Measurements from ENCODE around the gene SLC16A10. TPM values are rescaled to one million over a fixed set of nuclear protein-coding genes. Genes with fewer than 3 reads are reported as not detected.
"Not testable (repeated sequence)": the region's sequence is repeated elsewhere in the genome, so short reads cannot be mapped to it uniquely, and the experiment has no call there.

SLC16A10 gene
- total RNA-seq, 5 donors from 2014 or later (not counting 1 experiment from before 2014, with no cell fraction given), result 10.2 to 16.5 (median 14.3) TPM

DNA sequence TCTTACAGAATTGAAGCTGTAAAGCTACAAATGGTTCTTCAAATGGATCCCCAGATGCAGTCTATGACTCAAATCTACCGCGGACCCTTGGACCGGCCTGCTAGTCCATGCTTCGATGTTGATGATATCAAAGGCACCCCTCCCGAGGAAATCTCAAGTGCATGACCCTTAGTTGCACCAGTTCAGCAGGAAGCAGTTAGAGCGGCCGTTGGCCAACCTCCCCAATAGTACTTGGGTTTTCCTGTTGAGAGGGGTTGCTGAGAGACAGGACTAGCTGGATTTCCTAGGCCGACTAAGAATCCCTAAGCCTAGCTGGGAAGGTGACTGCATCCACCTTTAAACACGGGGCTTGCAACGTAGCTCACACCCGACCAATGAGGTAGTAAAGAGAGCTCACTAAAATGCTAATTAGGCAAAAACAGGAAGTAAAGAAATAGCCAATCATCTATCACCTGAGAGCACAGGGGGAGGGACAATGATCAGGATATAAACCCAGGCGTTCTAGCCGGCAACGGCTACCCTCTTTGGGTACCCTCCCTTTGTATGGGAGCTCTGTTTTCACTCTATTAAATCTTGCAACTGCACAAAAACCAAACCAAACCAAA lies 50.3 kb downstream of the SLC16A10 start:
- H3K9me3 ChIP-seq; H3K27me3 Mint-ChIP-seq; CTCF ChIA-PET; H3K36me3 ChIP-seq (ENCODE audit: control insufficient read depth in 2 of 2, extremely low read depth in 1 of 2, insufficient read depth in 1 of 2, low read length in 1 of 2); H3K9me3 Mint-ChIP-seq; H3K27ac ChIP-seq (ENCODE audit: low read length); H3K4me1 ChIP-seq (ENCODE audit: control insufficient read depth in 1 of 2, extremely low read depth in 1 of 2, insufficient read depth in 2 of 2, low read length in 2 of 2); H3K27ac Mint-ChIP-seq; DNase-seq; H3K27me3 ChIP-seq (replicated peaks in 1 of 2; ENCODE audit: control insufficient read depth in 2 of 2, extremely low read depth in 1 of 2, insufficient read depth in 2 of 2, low read length in 1 of 2); H3K4me3 Mint-ChIP-seq; ATAC-seq (replicated peaks in 1 of 4); H3K4me3 ChIP-seq (ENCODE audit: control insufficient read depth in 1 of 2, extremely low read depth in 1 of 2, low read length in 1 of 2); H3K4me1 Mint-ChIP-seq: not testable (repeated sequence)
- peaks cover 14% of the 10 kb centered on the region for H3K36me3 Mint-ChIP-seq
- WGBS (ENCODE audit: insufficient coverage), result 92% methylated on average over 4 of the region's 14 CpGs
- POLR2A ChIA-PET, result interaction anchor here in 1 of 2 donors (0.6 kb wide), 1 partner anchor 30 kb away, joined by 3 read pairs; no protein-coding TSS in a partner anchor

DNA sequence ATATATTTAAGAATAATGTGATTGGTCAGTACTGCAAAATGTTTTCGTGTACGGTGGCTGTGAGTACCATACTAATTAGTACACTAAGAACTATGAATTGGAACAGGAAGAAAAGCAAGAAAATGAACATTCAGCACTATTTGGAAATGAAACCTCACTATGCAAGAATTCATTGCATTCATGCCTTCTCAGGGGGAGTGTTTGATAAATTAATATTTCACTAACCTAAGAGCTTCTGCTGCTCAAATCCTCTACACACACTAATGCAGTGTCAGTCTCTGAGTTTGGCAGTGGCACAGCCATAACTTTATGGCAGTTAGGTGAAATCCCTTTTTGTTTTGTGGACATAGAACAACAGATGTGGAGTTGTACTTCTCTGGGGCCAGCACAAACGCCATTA lies 60.1 kb downstream of the SLC16A10 start:
- DNase-seq, result no peak
- Mint-ChIP-seq H3K4me1 (peaks cover 0 to 21% (median under 1%) of the 10 kb centered on the region in 3 donors), H3K36me3 (peaks cover 4% of the 10 kb centered on the region), H3K4me3 (no peak overlapping the region), H3K27me3 (no peaks in the 10 kb centered on the region), H3K27ac (no peak overlapping the region), H3K9me3 (peaks cover 0 to 1% (median 0%) of the 10 kb centered on the region in 3 donors)
- Histone ChIP-seq H3K9me3 (no peaks in the 10 kb centered on the region), H3K36me3 (ENCODE audit: control insufficient read depth in 2 of 2, extremely low read depth in 1 of 2, insufficient read depth in 1 of 2, low read length in 1 of 2) (no peaks in the 10 kb centered on the region), H3K27me3 (replicated peaks in 1 of 2; ENCODE audit: control insufficient read depth in 2 of 2, extremely low read depth in 1 of 2, insufficient read depth in 2 of 2, low read length in 1 of 2) (no peaks in the 10 kb centered on the region), H3K4me1 (ENCODE audit: control insufficient read depth in 1 of 2, extremely low read depth in 1 of 2, insufficient read depth in 2 of 2, low read length in 2 of 2) (no peaks in the 10 kb centered on the region), H3K4me3 (ENCODE audit: control insufficient read depth in 1 of 2, extremely low read depth in 1 of 2, low read length in 1 of 2) (no peak overlapping the region), H3K27ac (ENCODE audit: low read length) (no peak overlapping the region)
- POLR2A ChIA-PET, result no interaction called here
- CTCF ChIA-PET, result no interaction called here
- no peak for ATAC-seq (replicated peaks in 1 of 4)
- no CpG with 5 or more reads among the region's 3 CpGs for WGBS (ENCODE audit: insufficient coverage)

GRCh38 chr6:111148110-111148509 lies 60.8 kb downstream of the SLC16A10 start:
- H3K4me3 Mint-ChIP-seq, result no peak overlapping the region
- H3K36me3 Mint-ChIP-seq, result peaks cover 4% of the 10 kb centered on the region
- ChIA-PET POLR2A (no interaction called here), CTCF (no interaction called here)
- Histone ChIP-seq H3K4me3 (ENCODE audit: control insufficient read depth in 1 of 2, extremely low read depth in 1 of 2, low read length in 1 of 2) (no peak overlapping the region), H3K36me3 (ENCODE audit: control insufficient read depth in 2 of 2, extremely low read depth in 1 of 2, insufficient read depth in 1 of 2, low read length in 1 of 2) (no peaks in the 10 kb centered on the region), H3K27ac (ENCODE audit: low read length) (no peak overlapping the region), H3K9me3 (no peaks in the 10 kb centered on the region), H3K27me3 (replicated peaks in 1 of 2; ENCODE audit: control insufficient read depth in 2 of 2, extremely low read depth in 1 of 2, insufficient read depth in 2 of 2, low read length in 1 of 2) (no peaks in the 10 kb centered on the region), H3K4me1 (ENCODE audit: control insufficient read depth in 1 of 2, extremely low read depth in 1 of 2, insufficient read depth in 2 of 2, low read length in 2 of 2) (peaks cover 0 to under 1% of the 10 kb centered on the region in 2 experiments)
- H3K27ac Mint-ChIP-seq, result no peak overlapping the region
- WGBS (ENCODE audit: insufficient coverage), result no CpG with 5 or more reads among the region's 1 CpG
- no peak for ATAC-seq (replicated peaks in 1 of 4)
- DNase-seq, result no peak
- H3K4me1 Mint-ChIP-seq, result peaks cover 0 to 28% (median 7%) of the 10 kb centered on the region in 3 donors
- H3K27me3 Mint-ChIP-seq, result no peaks in the 10 kb centered on the region
- H3K9me3 Mint-ChIP-seq, result peaks cover 0 to 5% (median 0%) of the 10 kb centered on the region in 3 donors

DNA sequence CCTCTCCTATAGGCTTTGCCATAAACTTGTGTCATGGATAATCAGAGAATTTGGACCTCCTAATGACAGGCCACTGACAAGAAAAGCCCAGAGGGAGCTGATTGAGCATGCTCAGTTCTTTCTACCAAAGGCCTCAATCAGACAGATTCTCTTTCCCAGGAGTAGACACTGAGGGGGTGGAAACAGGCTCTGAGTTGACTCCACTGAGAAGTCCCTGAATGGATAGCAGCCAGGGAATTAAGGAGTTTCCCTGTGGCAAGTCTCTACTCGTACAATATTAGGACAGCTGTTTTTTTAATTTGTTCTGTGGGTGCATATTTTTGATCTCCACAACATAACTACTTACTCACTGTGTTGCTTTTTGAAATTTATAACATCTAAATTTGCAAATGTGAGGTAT lies 63.3 kb downstream of the SLC16A10 start:
- whole genome bisulfite sequencing (ENCODE audit: insufficient coverage), result no CpG with 5 or more reads among the region's 1 CpG
- no peak overlapping the region for H3K27ac ChIP-seq (ENCODE audit: low read length)
- H3K4me1 Mint-ChIP-seq, result peaks cover 5 to 45% (median 21%) of the 10 kb centered on the region in 3 donors
- POLR2A ChIA-PET, result no interaction called here
- DNase-seq, result no peak
- H3K4me1 ChIP-seq (ENCODE audit: control insufficient read depth in 1 of 2, extremely low read depth in 1 of 2, insufficient read depth in 2 of 2, low read length in 2 of 2), result peaks cover 0 to 2% of the 10 kb centered on the region in 2 experiments
- CTCF ChIA-PET, result interaction anchor here in 1 of 2 donors (0.9 kb wide), 1 partner anchor 25 kb away, joined by 3 read pairs; no protein-coding TSS in a partner anchor
- H3K27me3 ChIP-seq (replicated peaks in 1 of 2; ENCODE audit: control insufficient read depth in 2 of 2, extremely low read depth in 1 of 2, insufficient read depth in 2 of 2, low read length in 1 of 2), result no peaks in the 10 kb centered on the region
- peaks cover 0 to 5% (median 0%) of the 10 kb centered on the region in 3 donors for H3K9me3 Mint-ChIP-seq
- no peaks in the 10 kb centered on the region for H3K36me3 ChIP-seq (ENCODE audit: control insufficient read depth in 2 of 2, extremely low read depth in 1 of 2, insufficient read depth in 1 of 2, low read length in 1 of 2)
- H3K9me3 ChIP-seq, result no peaks in the 10 kb centered on the region
- H3K4me3 ChIP-seq (ENCODE audit: control insufficient read depth in 1 of 2, extremely low read depth in 1 of 2, low read length in 1 of 2), result no peak overlapping the region
- peaks cover 4% of the 10 kb centered on the region for H3K36me3 Mint-ChIP-seq
- no peak overlapping the region for H3K27ac Mint-ChIP-seq
- ATAC-seq (replicated peaks in 1 of 4), result no peak
- no peaks in the 10 kb centered on the region for H3K27me3 Mint-ChIP-seq
- no peak overlapping the region for H3K4me3 Mint-ChIP-seq

GRCh38 chr6:111154981-111155380 lies 67.7 kb downstream of the SLC16A10 start:
- H3K4me3 Mint-ChIP-seq, result no peak overlapping the region
- Histone ChIP-seq H3K9me3 (peaks cover 2% of the 10 kb centered on the region), H3K4me3 (ENCODE audit: control insufficient read depth in 1 of 2, extremely low read depth in 1 of 2, low read length in 1 of 2) (no peak overlapping the region), H3K4me1 (ENCODE audit: control insufficient read depth in 1 of 2, extremely low read depth in 1 of 2, insufficient read depth in 2 of 2, low read length in 2 of 2) (peaks cover 5 to 8% of the 10 kb centered on the region in 2 experiments), H3K27ac (ENCODE audit: low read length) (no peak overlapping the region), H3K27me3 (replicated peaks in 1 of 2; ENCODE audit: control insufficient read depth in 2 of 2, extremely low read depth in 1 of 2, insufficient read depth in 2 of 2, low read length in 1 of 2) (no peaks in the 10 kb centered on the region), H3K36me3 (ENCODE audit: control insufficient read depth in 2 of 2, extremely low read depth in 1 of 2, insufficient read depth in 1 of 2, low read length in 1 of 2) (no peaks in the 10 kb centered on the region)
- DNase-seq, result no peak
- H3K36me3 Mint-ChIP-seq, result peaks cover 5% of the 10 kb centered on the region
- ATAC-seq (replicated peaks in 1 of 4), result no peak
- POLR2A ChIA-PET, result interaction anchor here in 1 of 2 donors (0.7 kb wide), 1 partner anchor 148 kb away, joined by 4 read pairs; no protein-coding TSS in a partner anchor
- H3K9me3 Mint-ChIP-seq, result peaks cover 0 to 10% (median 3%) of the 10 kb centered on the region in 3 donors
- CTCF ChIA-PET, result no interaction called here
- peaks cover 21 to 56% (median 39%) of the 10 kb centered on the region in 3 donors for H3K4me1 Mint-ChIP-seq
- WGBS (ENCODE audit: insufficient coverage), result 40% methylated on average over 1 of the region's 4 CpGs
- no peak overlapping the region for H3K27ac Mint-ChIP-seq
- no peaks in the 10 kb centered on the region for H3K27me3 Mint-ChIP-seq

DNA sequence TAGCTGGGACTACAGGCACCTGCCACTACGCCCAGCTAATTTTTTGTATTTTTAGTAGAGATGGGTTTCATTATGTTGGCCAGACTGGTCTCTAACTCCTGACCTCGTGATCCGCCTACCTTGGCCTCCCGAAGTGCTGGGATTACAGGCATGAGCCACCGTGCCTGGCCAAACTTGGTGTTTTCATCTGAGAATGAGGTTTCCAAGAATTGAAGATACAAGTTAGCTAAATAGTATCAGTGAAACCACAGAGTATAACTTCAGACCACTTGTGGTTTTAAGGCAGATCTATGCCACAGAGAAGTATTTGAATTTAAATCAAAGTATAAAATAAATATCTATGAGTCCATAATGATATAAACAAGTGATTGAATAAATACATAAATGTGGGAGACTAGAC lies 70.1 kb downstream of the SLC16A10 start:
- ATAC-seq (replicated peaks in 1 of 4) (no peak), DNase-seq (no peak)
- Histone ChIP-seq H3K27ac (ENCODE audit: low read length) (no peak overlapping the region), H3K4me1 (ENCODE audit: control insufficient read depth in 1 of 2, extremely low read depth in 1 of 2, insufficient read depth in 2 of 2, low read length in 2 of 2) (peaks cover 5 to 8% of the 10 kb centered on the region in 2 experiments), H3K4me3 (ENCODE audit: control insufficient read depth in 1 of 2, extremely low read depth in 1 of 2, low read length in 1 of 2) (no peak overlapping the region), H3K9me3 (peaks cover 2% of the 10 kb centered on the region), H3K27me3 (replicated peaks in 1 of 2; ENCODE audit: control insufficient read depth in 2 of 2, extremely low read depth in 1 of 2, insufficient read depth in 2 of 2, low read length in 1 of 2) (no peaks in the 10 kb centered on the region), H3K36me3 (ENCODE audit: control insufficient read depth in 2 of 2, extremely low read depth in 1 of 2, insufficient read depth in 1 of 2, low read length in 1 of 2) (no peaks in the 10 kb centered on the region)
- ChIA-PET CTCF (no interaction called here), POLR2A (interaction anchor here in 1 of 2 donors (0.5 to 0.7 kb wide), 2 partner anchors 31 to 282 kb away, joined by 3 read pairs; no protein-coding TSS in a partner anchor)
- no peaks in the 10 kb centered on the region for H3K27me3 Mint-ChIP-seq
- peaks cover 2 to 9% (median 6%) of the 10 kb centered on the region in 3 donors for H3K9me3 Mint-ChIP-seq
- peak overlapping the region in 1 of 3 donors; percentile 39 for H3K4me3 Mint-ChIP-seq
- 24% methylated on average over 4 of the region's 5 CpGs for WGBS (ENCODE audit: insufficient coverage)
- H3K27ac Mint-ChIP-seq, result no peak overlapping the region
- H3K4me1 Mint-ChIP-seq, result peaks cover 21 to 48% (median 39%) of the 10 kb centered on the region in 3 donors
- peaks cover 5% of the 10 kb centered on the region for H3K36me3 Mint-ChIP-seq

Measured in T-cell (primary cell).